ENCODE data around the gene WDR37.

Gene WDR37

DNA sequence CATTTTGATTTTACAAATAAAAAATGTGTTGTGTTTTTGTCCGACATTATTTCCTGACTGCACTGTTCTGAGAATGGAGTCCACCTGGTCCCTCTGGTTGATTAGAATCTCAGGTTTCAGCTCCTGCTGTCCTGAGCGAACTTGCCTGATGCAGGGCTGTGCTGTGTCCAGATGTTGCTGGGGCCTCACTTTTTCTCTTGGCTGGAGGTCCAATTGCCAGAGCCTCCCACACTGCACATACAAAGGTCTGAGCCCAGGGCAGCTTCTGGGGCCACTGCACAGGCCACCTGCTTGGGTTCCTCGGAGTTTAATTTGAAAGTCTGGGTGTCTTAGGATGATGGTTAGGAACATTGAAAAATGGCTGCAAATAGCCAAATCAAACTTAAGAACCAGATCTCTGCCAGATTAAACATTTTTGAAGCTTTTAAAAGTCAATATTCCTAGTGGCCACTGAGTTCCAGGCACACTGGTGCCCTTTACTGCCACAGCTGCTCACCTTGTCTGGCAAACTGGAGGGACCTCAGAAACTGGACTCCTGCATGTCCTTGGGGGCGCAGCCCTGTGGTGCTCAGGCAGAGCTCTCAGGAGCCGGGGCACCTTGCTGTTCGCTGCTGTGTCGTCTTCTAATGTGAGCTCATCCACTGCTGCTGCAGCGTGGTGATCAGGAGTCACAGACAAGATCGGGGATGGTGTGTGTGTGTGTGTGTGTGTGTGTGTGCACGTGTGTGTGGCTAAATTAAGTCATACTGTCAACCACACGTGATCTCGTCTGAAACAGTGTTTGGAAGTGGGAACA is 75.0 kb downstream of the WDR37 start:
- DNase-seq, result no peak

DNA sequence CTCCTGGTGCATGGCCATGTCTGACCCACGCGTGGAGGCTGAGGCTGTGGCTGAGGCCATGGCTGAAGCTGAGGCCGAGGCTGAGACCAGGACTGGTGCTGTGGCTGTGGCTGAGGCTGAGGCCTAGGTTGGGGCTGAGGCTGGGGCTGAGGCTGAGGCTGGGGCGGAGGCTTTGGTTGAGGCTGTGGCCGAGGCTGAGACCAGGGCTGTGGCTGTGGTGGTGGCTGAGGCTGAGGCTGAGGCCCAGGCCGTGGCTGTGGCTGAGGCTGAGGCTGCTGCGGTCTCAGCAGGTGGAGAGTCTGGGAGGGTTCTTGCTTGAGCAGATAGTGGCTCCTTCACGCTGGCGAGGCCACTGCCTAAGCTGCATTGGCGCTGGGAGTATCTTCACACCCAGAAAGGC is 76.4 kb downstream of the WDR37 start:
- no peak for DNase-seq

DNA sequence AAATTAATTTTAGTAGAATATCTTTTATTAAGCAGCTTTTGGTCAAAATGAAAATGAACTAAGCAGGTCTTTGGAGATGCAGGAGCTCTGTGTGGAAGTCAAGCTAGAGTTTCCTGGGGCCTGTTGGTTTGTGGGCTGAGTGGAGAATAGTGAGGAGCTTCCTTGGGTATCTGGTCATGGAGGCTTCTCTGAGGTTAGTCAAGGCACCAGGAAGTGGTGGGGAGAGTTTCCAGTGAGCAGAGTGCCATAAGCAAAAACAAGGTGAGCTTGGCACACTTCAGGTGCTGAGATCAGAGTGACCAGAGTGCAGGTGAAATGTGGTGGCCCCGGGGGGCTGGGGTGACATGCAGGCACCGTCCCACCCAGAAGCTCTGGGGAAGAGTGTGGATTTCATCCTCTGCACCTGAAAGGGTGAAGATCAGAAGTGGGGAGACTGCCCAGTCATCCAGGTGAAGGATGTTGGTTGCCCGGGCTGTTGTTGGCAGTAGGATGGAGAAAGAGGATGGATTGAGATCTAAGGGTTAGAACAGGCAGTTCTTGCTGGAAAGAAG is 77.4 kb downstream of the WDR37 start:
- no peak for DNase-seq

DNA sequence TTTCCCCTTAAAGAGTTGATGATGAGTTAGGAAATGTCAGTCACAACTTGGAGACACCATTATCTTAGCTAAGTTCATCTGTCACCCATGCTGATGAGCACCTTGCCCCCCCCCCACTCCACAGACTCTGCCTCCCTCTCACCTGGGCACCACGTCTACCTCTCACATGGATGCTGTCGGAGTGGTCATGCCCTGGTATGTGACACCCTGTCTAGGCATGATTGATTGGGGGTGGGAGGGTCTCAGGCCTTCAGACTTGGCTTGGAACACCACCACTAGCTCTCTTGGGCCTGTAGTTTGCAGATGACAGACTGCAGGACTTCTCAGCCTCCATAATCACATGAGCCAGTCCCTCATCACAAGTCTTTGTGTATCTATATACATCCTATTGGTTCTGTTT is 78.0 kb downstream of the WDR37 start:
- DNase-seq, result no peak

DNA sequence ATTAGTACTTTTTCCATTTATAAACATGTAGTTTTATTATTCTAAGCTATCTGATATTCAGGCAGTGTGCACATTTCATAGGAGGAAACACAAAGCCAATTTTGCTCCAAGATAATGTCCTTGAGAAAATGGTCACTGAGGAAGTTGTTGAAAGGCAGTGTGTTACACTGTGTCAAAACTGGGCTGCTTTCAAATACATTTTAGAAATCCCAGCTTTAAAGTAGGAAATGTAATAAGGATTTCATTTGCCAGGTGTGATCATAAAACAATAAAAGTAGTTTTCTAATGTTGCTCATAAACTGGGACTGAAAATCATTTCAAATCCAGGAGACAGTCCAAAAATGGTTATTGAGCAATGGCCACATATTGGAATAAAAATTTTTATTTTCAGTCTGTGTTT is 80.1 kb downstream of the WDR37 start:
- no peak for DNase-seq

DNA sequence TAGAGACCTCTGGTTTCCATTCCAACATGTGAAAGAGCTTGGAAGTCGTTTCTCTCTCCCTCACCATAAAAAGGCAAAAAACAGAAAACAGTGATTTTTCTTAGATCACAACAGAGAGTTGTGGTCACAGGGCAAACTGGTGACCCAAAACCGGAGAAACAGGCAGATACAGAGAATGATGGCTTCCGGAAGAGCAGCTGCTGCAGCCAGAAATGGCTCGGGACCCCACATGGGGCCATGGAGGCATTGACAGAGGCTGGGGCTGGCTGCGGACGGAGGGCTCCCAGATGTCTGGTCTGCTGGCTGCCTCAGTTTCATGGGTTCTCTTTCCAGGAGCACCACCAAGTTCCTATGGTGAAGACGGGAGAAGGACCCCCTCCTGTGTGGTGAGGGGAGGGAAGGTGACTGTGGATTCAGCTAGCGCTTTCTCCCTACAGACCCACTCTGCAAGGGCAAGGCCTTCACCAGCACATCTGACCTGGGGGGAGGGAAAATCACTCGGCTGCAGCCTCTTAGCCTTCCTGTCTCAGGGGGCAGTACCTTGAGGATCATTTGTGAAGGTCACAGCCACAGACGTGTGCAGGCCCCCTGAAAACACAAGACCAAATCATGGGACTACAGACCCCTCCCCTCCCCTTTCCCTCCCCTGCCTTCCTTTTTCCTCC is 81.4 kb downstream of the WDR37 start:
- no peak for DNase-seq

DNA sequence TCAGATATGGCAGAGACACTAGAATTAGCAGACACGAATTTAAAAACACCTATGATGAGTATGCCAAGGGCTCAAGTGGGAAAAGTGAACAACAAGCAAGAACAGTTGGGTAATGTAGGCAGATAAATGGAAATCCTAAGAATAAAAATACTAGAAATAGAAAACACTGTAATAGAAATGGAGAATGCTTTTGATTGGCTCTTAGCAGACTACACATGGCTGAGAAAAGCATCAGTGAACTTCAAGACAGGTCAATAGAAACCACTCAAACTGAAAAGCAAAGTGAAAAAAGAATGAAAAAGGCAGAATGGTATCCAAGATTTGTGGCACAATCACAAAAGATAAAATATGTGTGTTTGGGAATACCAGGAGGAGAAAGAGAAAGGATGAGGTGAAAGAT is 82.3 kb downstream of the WDR37 start:
- no peak for DNase-seq

DNA sequence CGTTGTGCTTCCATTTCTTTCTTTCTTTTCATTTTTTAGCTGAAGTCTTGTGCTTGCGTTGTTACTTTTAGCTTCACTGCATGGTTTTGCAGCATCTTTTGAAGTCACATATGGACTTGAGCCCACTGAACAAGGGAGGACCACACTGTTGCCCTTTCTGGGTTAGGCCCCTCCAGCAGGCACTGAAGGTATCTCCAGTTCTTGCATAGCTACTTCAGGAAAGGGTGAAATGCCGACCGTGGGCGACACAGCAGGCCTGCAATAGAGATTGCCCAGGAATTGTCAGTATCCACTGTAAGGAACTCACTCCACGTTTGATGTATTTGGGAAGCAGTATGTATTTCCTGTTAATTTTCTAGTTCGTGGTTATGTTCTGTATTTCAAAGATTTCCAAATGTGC is 85.1 kb downstream of the WDR37 start:
- DNase-seq, result no peak

DNA sequence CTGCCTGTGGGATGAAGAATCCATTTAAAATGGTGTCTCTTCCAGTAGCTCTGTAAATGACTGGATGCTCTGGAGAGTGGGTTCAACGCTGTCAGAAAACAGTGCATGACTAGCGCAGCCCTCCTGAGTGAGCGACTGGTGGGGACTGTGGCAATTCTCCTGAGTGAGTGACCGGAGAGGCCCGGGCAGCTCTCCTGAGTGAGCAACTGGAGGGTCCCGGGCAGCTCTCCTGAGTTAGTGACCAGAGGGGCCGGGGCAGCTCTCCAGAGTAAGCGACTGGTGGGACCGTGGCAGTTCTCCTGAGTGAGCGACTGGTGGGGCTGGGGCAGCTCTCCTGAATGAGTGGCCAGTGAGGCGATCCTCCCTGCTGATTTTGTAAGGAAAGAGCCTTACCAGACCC is 85.5 kb downstream of the WDR37 start:
- DNase-seq, result no peak

DNA sequence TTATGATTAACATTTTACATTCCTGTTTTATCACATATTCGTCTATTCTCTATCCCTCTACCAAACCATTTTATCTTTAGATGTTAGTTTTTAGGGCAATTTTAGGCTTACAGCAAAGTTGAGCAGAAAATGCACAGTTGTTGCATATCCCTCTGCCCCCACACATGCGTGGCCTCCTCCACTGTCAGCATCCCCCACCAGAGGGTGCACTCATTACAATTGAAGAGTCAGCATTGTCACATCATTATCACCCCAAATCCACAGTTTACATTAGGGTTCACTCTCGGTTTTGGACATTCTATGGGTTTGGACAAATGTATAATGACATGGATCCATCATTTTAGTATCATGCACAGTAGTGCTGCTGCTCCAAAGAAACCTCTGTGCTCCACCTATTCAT is 86.4 kb downstream of the WDR37 start:
- DNase-seq, result no peak

DNA sequence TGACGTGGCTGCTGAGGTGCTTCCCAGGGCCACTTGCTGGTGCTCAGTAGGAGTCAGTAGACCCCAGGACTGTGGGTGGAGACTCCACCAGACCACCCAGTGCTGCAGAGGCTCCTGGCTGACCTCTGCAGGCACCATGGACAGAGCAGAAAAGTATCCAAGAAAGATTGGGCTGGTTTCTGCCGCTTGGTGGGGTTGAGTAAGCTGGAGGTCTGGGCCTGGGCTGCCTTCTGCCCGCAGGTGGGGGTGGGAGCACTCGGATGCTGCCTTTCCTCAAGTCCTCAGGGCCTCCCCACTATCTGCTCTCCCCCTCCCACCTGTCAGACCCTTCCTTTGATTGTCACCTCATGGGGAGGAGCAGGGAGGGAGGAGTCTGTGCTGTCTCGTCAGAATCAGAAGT is 91.6 kb downstream of the WDR37 start:
- no peak for DNase-seq

DNA sequence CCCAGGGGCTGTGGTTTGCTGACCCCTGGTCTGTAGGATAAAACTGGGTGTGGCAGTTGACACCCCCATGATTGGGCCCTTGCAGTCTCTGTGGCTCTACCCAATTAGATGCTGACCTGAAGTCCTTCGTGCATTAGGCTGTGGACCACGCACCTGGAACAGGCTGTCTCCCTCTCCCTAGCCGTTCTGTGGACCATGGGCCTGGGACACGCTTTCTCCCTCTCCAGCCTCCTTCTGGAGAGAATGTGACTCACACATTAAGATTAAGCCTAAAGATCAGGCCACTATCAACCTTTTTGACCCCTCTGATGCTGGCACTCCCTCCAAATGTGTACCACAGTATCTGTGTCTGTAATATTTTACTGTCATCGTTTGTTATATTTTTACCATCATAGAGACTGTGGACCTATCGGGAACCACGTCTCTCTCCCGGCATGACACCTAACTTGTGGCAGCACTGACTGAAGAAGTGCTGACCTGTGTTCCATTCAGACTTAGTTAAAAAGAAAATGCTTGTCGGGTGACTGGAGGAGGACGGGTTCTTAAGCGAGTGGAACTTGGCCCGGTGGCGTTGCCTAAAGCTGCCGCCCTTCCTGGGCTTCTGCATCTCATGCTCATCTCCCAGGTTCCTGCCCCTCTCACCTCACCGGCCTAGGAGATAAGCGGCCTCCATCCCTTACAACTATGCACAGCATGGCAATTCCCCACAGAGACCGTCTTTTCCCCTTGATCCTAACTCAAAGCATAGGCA is 92.8 kb downstream of the WDR37 start:
- DNase-seq, result no peak

DNA sequence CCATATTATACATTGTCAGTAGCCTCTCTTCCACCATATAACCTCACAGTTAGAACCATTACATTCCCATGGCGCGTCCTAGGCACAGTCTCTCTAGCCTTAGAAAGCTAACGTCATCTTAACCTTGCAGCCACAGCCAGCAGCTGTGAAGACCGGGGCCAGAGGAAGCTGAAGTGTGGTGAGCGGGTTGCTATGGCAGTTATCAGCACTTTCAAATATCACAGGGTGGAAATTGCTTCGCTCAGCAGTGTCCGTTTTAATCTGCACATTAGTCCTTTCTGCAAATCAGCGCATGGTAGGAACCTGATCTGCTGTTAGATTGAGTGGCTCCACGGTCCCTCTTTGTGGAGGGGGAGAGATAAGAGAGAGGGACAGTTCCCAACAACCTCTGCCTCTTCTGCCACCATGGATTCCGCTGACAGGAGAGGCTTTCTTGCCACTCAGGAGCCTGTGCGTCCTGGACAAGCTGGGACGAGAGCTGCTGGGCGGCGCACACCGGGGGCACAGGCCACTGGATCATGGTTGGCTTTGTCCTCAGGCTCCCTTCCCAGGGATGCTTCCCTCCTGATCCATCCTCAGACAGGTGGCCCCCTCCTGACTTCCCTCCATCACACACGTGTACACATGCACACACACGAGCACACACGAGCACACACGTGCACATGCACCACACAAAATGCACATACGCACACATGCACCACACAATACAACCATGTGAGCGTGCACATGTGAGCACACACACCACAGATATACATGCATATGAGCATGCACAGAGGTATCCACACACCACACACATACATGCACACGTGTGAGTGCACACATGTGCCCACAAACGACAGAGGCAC is 93.8 kb downstream of the WDR37 start:
- no peak for DNase-seq

DNA sequence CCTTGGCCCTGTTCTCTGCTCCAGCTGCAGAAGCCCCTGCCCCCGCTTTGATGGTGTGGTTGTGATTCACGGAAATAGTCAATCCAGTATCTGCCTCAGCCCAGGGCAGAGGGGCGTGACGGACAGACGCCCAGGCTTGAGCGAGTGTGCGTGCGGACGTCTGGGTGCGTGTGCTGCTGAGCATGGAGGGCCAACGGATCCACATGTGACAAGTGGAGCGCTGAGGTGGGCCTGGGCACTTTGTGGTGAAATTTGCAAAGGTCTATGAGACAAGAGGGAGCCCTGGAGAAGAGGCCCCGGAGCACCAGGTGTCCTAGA is 94.4 kb downstream of the WDR37 start:
- DNase-seq, result no peak

DNA sequence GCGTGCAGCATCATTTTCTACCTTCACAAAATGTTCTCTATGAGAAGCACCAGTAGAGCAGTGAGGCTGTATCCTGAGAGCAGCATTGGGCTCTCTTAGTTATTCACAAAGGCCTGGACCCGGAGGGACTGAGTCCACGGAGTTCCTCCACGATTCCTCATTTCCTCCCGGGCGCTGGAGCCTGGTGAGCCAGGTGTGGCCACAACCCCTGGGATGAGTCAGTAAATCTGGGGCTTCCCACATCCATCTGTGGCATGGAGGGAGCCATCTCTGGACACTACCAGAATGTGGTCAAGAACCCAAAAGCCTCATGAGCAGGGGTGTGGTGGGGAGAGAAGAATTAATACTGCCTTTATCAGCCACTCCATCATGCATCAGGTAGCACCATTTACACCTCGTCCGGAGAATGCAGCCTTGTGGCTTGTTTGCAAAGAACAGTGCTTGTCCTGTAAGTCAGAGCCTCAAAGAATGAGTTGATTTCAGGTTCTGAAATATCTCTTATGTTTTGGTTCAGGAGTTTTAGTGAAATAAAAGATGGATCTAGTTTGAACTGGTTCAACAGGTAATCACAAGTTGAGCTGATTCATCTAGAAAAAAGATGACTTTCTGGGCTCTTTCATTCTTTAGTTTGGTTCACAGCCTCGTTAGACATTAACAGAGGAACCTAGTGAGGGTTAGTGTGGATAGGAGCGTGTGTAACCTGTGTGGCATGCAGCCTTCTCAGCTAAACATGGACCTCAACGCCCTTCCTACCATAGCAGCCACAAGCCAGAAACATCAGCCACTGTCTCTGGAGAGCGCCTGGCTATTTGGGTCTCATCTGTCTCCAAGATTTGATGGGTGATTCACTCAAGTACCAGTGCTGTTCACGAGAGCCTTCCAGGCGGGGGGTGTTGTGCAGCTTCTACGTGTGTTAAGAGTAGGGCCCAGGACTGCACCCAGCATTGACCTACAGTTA is 95.2 kb downstream of the WDR37 start:
- no peak for DNase-seq

DNA sequence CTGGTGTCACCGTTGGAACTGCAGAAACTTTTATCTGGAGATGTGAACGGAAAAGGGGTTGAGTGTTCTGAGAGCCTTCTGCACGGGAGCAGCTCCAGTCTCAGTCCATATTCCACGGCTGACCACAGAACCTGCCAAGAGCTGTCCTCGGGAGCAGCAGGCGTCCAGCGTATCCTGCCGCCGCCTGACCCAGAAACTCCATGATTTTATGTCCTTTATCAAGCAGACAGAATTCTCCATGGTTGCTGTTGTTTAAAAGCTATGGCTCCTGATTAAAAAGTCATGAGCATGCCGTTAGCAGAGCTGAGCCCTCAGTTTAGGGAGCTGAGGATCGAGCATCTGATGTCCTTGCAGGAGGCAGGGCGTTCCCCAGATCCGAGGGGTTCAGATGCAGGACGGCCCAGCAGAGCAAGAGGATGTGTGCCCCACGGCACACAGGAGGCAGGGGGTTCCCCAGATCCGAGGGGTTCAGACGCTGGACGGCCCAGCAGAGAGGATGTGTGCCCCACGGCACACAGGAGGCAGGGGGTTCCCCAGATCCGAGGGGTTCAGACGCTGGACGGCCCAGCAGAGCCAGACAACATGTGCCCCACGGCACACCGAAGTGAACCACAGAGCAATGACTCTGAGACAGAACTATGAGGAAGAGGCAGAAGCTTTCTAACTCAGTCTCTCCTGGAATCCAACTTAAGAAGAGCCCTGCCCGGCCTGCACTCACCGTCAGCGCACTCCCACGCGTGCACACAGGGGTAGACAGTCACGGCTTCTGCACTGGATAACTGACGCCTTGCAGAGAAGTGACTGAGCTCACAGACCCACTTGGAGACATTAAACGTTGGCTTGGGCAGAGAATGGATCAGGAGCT is 96.4 kb downstream of the WDR37 start:
- DNase-seq, result no peak

DNA sequence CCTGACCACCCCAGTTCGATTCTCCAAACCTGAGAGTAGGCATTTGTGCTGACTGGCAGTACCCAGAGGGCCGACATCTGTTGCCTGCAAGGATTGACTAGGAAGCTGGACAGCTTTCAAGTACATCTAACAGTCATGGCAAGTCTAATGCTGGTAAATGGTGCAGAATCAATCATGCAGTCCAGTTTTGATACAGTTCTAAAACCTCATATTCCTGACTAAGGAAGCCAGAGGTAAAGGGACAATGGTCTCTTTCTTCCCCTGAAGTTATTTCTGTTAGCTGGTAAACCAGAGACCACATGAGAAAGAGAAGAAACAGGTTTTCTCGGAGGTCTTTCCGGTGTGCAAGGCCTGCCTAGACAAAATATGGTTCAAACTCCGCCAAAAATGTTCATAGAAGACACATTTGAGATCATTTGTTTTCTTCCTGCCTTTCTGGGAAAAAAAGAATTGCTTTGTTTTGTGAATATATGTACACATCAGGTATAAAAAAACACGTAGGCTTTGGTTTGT is 97.1 kb downstream of the WDR37 start:
- no peak for DNase-seq

DNA sequence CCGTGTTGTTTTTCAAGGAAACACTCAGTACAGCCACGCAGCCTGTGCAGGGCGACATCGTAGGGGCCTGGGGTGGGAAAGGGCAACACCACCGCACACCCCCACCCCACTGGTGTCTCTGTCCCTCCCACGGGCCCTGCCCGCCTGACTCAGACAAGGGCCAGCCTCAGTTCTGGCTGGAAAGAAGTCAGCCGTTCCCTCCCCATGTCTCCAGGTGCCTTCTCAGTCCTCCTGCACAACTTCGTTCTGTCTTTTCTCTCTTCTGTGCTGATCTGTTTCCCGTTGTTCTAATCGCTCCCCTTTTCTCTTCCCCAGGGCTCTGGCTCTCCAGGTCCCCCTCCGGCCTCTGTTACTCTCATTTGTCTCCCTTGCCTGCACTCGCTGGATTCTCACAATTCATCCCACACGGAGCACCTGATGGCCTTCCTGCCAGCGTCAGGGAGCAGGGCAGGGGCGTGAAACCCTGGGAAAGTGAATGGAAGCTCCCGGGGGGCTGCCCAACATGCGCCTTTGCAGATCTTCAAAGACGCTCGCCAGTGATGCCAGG is 97.7 kb downstream of the WDR37 start:
- no peak for DNase-seq

DNA sequence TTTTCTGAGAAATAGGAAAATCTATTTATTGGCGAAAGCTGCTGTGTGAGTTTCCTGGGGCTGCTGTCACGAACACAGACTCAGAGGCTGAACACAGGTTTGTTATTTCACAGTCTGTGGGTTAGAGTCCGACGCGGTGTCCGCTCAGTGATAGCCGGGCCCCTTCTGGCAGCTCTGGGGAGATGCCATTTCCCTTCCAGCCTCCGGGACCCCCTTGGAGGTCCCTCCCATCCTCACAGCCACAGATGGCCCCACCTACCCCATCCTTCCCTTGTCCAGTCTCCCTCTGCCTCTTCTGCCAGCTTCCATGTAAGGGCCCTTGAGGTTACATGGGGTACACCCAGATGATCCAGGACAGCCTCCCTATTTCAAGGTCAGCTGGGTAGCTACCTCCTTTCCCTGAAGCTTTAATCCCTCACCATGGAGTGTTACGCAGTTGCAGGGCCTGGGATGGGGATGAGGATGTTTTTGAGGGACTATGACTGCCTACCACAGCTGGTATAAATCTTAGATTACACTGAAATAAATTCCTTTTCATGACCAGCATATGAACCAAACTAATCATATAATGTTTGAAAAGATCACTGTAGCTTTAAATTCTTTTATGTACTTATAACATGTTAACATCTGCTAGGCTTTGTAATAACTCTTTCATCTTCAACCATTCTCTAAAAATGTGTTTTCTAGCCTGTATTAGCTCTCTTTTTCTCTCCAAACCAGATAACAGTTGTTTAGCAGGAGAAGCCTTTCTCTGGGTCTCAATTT is 98.5 kb downstream of the WDR37 start:
- DNase-seq, result no peak

Data from EL (cell line).